ACC112 (cell line): ENCODE measurements around the gene RASA2.

Source experiments
- H2AFZ ChIP-seq: fragments of 200-600 bp; sonication (generic); one replicate; pipeline ENCODE4 v1.6.0; 2017; ENCODE audit warnings: antibody characterized with exemption, low read length; ENCODE audit not compliant: unreplicated experiment
- H3K27ac ChIP-seq: fragments of 200-600 bp; sonication (generic); 2 replicates; pipeline ENCODE4 v1.5.1; 2014; ENCODE audit warnings: low read depth, mild to moderate bottlenecking, antibody characterized with exemption, low read length, moderate library complexity
- H3K27me3 ChIP-seq: fragments of 200-600 bp; sonication (generic); 2 replicates; pipeline ENCODE4 v1.6.1; 2014; ENCODE audit warnings: mild to moderate bottlenecking, antibody characterized with exemption, low read length, moderate library complexity, mixed read lengths; ENCODE audit not compliant: insufficient read depth
- H3K36me3 ChIP-seq: fragments of 200-600 bp; sonication (generic); 2 replicates; pipeline ENCODE4 v1.6.1; 2016; ENCODE audit warnings: mild to moderate bottlenecking, antibody characterized with exemption, low read length, moderate library complexity, mixed read lengths; ENCODE audit not compliant: insufficient read depth
- H3K4me1 ChIP-seq: fragments of 200-600 bp; sonication (generic); one replicate; pipeline ENCODE4 v1.6.1; 2016; ENCODE audit warnings: low read length, mixed read lengths; ENCODE audit not compliant: insufficient read depth, unreplicated experiment, control insufficient read depth
- H3K4me3 ChIP-seq: fragments of 200-600 bp; sonication (generic); 2 replicates; pipeline ENCODE4 v1.5.1; 2014; ENCODE audit warnings: mild to moderate bottlenecking, low read depth, low read length
- H3K79me2 ChIP-seq: fragments of 200-600 bp; sonication (generic); one replicate; pipeline ENCODE4 v1.6.0; 2016; ENCODE audit warnings: low read length; ENCODE audit not compliant: control insufficient read depth, unreplicated experiment, insufficient read depth

Gene RASA2

DNA sequence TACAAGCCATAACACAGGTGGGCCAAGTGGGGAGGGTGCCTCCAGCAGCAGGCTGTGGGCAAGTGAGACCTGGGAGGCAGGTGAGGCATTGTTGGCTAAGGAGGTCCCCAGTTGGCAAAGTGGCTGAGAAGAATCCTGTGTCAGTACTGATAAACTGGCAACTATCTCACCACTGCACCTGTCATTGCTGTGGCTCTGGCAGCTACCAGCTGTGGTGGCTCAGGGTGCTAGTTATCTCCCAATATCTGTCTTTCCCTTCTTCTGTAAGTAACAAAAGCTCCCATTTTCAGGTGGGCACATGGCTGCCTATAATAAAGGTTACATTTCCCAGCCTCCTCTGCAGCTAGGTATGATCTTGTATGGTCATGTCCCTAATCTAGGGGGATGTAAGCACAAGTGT lies 170.7 kb downstream of the RASA2 start:
- peaks cover 27% of the 10 kb centered on the region for H3K27me3 ChIP-seq
- no peaks in the 10 kb centered on the region for H3K36me3 ChIP-seq
- H2AFZ ChIP-seq: no peak overlapping the region
- H3K4me1 ChIP-seq: no peaks in the 10 kb centered on the region
- H3K27ac ChIP-seq: no peak overlapping the region
- no peak overlapping the region for H3K4me3 ChIP-seq
- H3K79me2 ChIP-seq: no peaks in the 10 kb centered on the region

DNA sequence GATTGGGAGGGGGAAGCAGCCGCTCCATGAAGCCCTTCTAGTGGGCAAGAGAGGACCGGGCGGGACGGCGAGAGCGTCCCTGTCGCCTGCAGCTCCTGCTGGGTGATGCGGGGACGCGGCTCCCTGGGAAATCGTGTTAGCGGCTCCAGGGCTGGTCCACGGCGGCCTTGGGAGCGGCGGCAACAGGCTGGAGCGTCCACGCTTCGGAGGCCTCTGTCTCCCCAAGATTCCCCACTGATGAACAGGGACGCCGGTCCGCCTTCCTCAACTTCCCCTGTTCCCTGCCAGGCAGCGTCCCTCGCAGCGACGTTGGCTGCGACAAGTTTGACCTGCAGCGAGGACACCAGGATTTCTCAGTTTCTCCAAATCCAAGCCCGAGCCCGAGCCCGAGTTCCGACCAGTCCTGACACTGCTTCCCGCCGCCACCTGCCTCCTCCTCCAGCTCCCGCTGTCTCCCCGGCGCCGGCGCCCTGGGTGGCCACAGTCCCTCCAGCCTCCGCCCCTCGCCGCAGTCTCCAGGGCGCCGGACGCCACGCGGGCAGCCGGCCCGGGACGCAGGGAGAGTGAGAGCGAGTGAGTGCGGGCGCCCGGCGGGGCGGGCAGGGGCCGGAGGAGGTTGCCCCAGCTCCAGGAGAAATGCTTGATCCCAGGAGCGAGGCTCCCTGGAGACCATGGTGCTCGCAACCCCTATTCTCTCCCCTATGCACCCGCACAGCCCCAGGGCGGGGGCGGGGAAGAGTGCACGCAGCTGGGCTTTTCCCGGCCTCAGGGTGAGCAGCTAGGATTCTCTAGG lies 173.2 kb downstream of the RASA2 start:
- Histone ChIP-seq H3K4me1 (peaks cover 6% of the 10 kb centered on the region), H3K27me3 (peaks cover 27% of the 10 kb centered on the region), H3K4me3 (peak overlapping the region; percentile 75), H3K36me3 (no peaks in the 10 kb centered on the region), H3K27ac (no peak overlapping the region), H2AFZ (peak overlapping the region; percentile 60), H3K79me2 (no peaks in the 10 kb centered on the region)

GRCh38 chr3:141660614-141660947 lies 173.8 kb downstream of the RASA2 start:
- H2AFZ ChIP-seq: peak overlapping the region; percentile 60
- no peak overlapping the region for H3K27ac ChIP-seq
- no peaks in the 10 kb centered on the region for H3K79me2 ChIP-seq
- peaks cover 6% of the 10 kb centered on the region for H3K4me1 ChIP-seq
- H3K27me3 ChIP-seq: peaks cover 27% of the 10 kb centered on the region
- H3K36me3 ChIP-seq: no peaks in the 10 kb centered on the region
- peak overlapping the region; percentile 75 for H3K4me3 ChIP-seq

DNA sequence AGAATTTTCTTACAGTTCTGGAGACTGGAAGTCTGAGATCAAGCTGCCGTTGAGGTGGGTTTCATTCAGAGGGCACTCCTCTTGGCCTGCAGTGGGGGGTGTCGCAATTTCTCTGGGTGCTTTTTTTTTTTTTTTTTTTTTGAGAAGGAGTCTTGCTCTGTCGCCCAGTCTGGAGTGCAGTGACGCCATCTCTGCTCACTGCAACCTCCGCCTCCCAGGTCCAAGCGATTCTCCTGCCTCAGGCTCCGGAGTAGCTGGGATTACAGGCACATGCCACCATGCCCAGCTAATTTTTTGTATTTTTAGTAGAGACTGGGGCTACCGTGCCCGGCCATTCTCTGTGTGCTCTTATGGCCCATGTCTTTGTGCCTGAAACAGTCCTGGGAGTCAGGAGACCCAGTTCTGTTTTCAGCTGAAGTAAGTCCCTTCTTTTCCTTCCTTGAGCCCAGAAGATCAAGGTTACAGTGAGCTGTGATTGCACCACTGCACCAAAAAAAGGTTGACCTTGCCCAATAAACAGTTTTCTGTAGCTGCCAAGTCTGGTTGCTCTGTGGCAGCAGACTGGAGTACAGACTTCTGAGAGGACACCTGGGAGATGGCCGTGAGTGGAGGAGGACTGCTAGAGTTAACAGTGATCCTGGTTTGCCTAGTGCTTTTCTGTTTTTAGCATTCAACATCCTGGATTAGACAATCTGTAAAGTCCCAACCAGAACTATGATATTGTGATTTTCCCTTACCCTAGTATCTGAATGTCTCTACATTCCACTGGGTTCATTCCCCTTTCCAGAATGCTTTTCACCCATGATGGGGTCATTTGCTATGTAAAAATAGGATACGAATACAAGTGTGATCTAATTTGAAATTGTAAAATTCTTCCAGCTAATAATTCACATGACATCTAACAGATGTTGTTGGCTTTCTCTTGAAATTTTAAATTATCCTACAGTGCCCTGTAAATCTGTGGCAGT lies 174.7 kb downstream of the RASA2 start:
- Histone ChIP-seq H3K27ac (no peak overlapping the region), H3K27me3 (peaks cover 27% of the 10 kb centered on the region), H3K4me3 (no peak overlapping the region)

DNA sequence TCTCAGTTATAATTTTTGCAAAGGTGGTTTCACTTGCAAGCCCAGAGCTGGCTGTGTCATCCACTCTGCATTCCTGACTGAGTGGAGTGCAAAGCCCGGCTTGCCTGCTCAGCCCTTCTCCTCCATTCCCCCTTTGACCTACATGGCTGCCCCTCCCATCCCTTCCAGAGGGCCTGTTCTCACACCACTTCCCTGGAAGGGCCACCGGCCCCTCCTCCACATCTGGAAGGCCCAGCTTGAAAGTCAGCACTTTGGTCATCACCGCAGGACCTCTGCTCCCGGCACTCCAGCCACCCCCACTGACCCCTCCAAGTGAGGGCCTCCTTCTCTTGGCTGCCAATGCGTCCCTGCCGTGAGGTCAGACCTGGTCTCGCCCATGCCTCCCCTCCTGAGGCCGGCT lies 177.2 kb downstream of the RASA2 start:
- Histone ChIP-seq H2AFZ (no peak overlapping the region), H3K4me3 (no peak overlapping the region), H3K27ac (no peak overlapping the region), H3K27me3 (peaks cover 9% of the 10 kb centered on the region), H3K79me2 (no peaks in the 10 kb centered on the region), H3K4me1 (peaks cover 6% of the 10 kb centered on the region), H3K36me3 (no peaks in the 10 kb centered on the region)

More for the DNA sequence above, 174.7 kb downstream of the RASA2 start:
- no peaks in the 10 kb centered on the region for H3K36me3 ChIP-seq
- no peaks in the 10 kb centered on the region for H3K79me2 ChIP-seq
- H2AFZ ChIP-seq: no peak overlapping the region
- peaks cover 6% of the 10 kb centered on the region for H3K4me1 ChIP-seq
